GM21515 (cell line): ENCODE results near the gene PBX2.
"Not testable (repeated sequence)": the region's sequence is repeated elsewhere in the genome, so short reads cannot be mapped to it uniquely, and the experiment has no call there.

ENCODE experiments used
- ATAC-seq: cut with Tn5 transposase; IDR thresholded peaks from one replicate; pipeline ENCODE4 v1.9.1; 2021; ENCODE audit not compliant: unreplicated experiment

The PBX2 gene, protein sequence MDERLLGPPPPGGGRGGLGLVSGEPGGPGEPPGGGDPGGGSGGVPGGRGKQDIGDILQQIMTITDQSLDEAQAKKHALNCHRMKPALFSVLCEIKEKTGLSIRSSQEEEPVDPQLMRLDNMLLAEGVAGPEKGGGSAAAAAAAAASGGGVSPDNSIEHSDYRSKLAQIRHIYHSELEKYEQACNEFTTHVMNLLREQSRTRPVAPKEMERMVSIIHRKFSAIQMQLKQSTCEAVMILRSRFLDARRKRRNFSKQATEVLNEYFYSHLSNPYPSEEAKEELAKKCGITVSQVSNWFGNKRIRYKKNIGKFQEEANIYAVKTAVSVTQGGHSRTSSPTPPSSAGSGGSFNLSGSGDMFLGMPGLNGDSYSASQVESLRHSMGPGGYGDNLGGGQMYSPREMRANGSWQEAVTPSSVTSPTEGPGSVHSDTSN

DNA sequence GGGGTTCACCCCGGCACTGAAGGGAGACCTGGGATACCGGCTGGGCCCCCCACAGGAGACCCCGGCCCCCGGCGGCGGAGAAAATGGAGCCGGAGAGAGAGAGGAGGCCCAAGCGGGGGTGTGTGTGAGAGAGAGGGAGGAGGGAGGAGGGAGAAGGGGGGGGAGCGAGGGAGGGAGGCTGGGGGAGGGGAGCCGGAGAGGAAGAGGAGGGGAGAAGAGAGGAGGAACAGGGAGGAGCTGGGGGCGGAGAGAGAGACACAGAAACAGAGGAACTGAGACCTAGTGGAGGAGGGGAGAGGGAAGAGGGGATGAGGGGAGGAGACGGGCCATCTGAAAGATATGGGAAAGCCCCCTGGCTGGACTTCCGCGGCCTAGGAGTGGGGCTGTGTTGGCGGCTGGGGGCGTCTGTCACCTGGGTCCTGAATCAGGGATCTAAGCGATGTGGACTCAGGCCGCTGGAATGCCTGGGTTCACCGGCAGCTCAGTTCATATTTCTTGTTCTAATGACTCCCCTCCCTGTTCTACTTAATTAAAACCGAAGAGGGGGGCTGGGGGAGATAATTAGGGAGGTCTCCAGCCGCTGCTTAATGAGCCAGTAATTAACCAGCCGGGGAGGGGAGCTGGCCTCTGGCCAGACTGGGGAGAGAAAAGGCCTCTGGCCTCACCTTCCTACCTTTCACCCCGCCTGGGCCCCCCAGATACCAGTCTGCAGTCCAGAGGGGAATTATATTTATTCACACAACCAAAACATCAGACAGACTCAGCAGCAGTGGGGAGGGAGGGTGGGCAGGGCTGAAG is at the start of gene PBX2:
PBX2 (minus strand) TSS at position 149 of the 798 bp plus-strand sequence. CDS start 287 bp downstream, outside the sequence.
- ATAC-seq, result peak; percentile 43

DNA sequence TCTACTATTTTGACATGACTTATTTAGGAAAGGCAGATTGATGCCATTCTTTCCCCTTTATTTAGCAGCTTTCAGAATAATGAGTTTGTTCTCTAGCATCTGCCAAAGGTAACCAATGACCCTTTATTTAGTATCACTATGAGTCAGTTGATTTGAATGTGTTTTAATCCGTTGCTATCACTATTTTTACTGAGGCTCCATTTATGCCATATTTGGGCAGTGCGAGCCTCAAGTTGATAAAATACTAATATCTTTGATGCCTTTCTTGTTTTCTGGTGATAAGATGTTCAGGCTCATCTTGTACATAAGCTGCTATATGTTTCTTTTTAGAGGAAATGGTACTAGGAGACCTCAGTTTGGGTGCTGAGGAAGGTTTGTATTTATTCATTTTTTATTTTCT is 49.5 kb upstream of the PBX2 start:
- ATAC-seq, result no peak

DNA sequence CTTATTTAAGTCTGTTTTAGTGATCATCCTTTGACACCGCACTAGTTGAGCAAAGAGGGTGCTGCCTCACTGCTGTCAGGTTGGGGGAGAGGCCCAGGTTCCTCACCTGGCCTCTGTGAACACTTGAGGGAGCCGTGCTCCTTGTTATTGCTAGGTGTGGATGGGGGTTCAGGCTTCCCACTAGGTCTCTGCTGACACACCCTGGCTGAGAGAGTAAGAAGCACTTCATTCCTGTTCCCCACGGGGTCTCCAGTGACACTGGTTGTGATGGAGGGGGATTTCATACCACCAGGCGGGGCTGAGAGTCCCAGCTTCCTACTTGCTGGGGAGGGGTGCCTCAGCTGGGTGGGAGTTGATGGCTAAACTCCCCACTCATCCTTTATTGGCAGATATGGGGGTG is 44.9 kb upstream of the PBX2 start:
- no peak for ATAC-seq

DNA sequence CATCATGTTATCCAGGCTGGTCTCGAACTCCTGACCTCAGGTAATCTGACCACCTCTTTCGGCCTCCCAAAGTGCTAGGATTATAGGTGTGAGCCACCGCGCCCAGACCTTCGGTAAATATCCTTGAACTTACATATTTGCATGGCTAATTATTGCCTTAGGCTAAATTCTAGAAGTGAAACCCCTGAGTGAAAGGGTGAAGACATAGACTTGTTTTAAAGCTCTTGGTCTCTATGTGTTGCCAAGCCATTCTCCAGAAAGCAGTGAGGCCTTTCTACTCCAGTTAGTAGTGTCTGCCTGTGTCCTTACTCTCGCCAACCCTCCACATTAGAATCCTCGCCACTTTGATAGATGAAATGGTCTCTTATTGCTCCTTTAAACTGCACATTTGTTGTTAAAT is 36.4 kb upstream of the PBX2 start:
- no peak for ATAC-seq

DNA sequence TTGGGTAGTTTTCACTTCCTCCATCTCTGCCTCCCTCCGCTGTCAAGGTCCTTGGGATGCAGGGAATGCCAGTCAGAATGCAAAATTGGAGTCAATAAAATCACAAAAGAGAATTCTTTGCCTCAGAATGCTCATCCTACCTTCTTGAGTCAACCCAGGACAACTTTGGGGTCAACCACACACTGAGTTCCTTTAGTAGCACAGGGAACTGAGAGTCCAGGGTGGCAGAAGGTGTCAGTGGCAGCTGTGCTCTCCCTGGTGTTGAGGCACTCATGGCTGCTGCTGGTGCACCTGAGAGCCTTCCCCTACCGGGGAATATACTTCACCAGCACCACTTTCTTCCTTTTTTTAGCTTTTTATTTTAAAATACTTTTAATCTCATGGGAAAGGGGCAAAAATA is 34.7 kb upstream of the PBX2 start:
- no peak for ATAC-seq

DNA sequence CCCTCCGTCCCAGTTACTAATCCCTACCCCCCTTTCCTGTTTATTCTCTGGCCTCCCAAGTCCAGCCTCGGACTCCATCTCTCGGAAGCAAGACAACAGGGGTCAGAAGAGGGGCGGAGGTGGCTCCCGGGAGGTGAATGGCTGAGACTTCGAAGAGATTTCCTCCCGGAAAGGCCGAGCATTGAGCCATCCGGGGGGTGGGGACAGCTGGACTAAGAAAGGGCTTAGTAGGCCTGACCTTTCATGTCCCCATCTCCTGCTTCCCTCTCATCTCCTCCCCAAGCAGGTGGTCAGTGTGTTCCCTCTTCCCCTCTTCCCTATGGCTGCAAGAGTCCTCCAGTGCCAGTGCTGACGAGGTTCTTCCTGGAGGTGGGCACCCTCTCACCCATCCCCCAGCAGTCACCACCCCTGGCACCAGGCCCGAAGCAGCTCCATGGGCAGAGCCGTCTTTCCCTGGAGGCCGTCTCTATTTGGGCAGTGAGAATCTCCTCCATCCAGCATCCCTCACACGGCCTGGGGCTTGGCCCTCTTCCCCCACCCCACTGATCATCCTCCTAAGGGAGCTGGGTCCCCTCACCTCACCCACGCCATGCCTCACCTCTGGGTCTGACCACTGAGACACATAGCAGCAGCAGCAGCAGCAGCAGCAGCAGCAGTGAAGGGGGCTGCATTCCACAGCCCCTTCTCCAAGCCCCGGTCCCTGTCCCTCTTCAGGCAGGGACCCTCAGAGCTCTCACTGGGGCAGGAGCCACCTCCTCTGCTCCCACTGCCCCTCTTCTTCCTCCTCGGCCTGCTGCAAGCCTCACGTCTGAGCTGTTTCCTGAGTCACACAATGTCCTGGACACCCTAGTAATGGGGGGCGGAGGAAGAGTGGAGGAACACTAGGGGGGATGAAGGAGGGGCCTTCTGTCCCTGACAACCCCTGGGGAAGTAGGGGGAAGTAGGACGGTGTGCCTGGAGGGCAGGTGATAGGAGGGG is 33.5 kb upstream of the PBX2 start, which contains the start of gene NOTCH4:
NOTCH4 (minus strand) TSS at position 810 of the 978 bp plus-strand sequence; CDS start at position 671, 139 bp downstream.
- ATAC-seq, result no peak

DNA sequence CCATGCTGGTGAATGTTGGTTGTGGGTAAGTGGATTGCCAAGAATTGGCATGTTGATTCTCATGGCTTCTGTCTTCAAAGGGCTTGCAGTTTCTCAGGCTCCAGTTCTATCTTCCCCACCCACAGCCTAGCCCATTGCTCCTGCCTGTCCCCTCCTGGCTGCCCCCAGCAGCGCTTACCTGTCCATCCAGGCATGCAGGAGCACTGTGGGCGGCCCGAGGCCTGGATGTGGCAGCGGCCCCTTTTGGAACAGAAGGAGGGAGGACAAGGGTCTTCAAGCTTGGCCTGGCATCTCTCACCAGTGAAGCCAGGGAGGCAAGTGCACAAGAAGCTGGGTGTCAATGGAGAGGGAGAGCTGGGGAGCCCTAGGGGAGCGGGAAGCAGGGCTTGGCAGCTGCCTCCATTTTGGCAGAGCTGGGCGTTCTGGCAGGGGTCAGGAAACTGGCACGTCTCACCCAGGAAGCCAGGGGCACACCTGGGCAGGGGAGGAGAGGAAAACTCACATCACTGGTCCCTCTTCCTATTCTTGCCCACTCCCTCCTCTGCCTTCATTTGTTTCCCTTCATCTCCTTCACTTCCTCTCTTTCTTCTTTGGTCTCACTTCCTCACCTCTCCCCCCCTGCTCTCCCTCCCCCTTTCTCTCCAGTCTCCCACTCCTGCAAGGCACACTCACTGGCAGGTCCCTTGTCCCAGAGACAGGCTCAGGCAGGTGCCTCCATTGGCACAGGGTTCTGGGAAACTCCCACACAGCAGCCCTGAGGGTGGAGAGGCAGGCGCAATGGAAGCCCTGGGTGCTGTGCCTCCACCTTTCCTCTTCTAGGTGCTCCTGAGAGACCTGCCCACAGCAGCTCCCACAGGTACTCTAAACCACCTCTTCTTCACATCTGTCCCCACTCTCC is 32.6 kb upstream of the PBX2 start:
- no peak for ATAC-seq

DNA sequence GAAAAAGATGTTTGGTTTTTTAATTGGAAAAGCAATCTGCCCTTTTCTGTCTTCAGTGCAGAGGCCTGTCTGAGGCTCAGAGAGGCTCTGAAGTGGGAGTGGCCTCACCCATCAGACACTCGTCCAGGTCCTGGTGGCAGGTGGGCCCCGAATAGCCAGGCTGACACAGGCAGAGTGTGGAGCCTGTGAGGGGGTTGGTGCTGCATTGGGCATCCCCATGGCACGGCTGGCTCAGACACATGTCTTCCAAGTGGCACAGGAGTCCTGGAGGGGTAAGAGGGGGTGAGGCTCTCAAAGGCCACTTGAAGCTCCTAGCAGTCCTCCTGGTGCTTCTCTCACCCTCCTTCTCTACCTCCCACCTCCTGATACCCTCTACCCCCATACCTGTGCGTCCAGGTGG is 30.0 kb upstream of the PBX2 start:
- ATAC-seq, result no peak

DNA sequence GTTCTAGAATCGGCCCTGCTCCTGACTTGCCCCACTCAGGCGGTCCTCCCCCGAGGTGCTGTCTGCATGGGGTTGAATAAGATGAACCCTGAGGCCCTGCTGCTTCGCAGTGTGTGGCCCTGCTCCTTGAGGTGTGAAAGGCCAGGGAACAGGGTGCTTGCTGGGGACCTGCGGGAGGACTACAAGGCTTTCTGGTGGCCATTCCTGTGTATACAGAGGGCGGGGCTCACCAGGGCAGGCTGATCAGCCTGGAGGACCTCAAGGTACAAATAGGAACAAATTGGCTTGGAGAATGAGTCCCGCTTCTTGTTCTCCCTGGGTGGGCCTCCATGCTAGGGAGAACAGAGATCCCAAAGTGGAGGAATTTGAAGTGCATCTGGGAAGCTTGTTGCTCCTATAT is 28.2 kb upstream of the PBX2 start:
- ATAC-seq, result no peak

DNA sequence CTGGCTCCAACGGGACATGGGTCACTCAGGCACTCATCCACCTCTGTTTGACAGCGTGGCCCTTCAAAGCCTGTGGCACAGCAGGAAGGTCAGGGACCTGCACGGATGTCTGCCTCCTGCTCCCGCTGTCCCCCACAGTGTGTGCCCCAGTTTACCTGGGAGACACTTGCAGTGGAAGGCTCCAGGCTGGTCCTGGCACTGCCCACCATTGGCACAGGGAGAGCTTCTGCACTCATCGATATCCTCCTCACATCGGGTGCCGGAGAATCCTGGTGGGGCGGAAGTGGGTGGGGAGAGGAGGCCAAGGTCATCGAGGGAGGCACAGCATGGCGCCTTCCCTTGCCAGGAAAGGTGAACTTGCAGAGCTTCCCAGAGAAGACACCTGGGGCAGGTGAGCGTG is 27.0 kb upstream of the PBX2 start:
- ATAC-seq, result no peak

DNA sequence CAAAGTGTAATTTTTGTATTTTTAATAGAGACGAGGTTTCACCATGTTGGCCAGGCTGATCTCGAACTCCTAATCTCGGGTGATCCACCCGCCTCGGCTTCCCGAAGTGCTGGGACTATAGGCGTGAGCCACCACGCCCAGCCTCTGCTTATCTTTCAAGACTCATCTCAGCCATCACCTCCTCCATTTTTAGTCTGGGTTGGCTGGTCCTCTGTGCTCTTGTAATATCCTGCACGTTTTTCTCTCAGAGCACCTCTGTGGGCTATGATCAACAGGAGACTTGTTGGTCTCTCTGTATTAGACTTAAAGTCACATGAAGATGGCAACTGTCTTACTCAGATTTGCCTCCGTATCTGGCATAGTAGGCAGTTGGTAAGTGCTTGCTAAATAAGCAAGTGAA is 26.3 kb upstream of the PBX2 start:
- ATAC-seq, result no peak

DNA sequence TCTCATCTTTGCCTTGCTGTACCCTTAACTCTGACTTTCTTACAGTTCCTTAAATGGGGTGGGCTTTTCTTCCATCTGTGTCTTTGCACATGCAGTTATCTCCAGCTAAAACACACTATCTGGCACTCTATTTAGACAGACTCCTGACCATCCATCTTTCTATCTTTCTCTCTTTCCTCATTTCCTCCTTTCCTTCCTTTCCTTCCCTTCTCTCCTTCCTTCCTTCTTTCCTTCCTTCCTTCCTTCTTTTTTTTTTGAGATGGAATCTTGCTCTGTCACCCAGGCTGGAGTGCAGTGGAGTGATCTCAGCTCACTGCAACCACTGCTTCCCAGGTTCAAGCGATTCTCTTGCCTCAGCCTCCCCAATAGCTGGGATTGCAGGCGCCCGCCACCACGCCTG is 25.6 kb upstream of the PBX2 start:
- ATAC-seq, result no peak

DNA sequence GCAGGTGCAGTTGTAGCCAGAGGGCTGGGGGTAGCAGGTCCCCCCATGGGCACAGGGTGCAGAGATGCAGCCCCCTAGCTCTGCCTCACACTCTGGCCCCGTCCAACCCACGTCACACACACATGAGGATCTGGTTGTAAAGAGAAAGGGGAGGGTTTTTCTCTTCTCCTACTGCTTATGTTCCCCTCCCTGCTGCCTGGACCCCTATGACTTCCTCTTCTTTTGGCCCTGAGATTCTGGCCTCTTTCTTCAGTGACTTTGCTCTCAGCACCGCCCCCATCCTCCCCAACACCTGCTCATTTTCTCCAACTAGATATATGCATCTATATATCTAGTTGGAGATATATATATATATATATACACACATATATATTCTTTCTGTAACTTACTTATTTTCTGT is 24.1 kb upstream of the PBX2 start:
- no peak for ATAC-seq

DNA sequence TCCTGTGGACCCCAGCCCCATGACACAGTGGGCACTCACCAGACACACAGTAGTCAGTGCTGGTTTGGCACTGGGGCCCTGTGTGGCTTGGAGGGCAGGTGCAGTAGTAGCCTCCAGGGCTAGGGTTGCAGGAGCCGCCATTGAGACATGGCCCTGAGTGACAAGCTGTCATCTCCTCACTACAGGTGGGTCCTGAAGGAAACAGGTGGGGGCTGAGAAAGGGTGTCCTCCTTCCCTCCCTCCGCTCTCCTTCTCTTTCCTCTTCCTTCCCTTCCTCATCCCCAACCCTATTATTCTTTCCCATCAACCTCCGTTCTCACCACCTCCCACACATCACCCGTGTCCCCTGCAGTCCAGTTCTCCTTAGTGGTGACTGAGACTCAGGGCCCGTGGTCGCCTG is 23.6 kb upstream of the PBX2 start:
- ATAC-seq, result no peak

DNA sequence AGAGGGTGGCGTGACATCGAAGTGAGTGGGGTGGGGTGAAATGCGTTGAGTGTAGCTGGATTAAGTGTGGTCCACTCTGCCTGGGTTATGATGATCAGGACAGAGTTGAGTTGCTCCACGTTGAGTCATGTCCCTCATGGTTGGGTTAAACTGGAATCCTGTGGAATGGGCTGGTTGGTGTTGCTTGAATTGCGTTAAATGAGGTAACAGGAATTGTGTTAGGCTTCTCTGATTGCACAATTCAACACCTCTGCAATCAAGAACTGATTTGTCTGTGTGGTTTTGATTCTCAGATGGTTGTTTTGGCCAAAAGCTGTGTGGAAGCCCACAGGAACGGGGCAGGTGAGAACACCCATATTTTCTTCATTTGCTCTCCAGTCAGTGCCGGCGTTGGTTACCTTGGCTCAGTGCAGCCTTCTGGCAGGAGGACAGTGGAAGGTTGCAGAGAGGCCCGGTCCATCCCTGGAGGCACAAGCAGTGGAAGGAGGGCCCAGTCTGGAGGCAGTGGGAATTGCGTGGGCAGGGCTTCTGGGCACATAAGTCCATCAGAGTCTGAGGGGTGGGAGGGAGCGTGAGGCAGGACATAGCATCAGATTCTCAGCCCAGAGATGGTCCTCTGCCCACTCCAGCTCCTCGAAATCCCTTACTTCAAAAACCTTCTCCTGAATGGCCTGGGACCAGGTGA is 22.2 kb upstream of the PBX2 start:
- ATAC-seq, result no peak

DNA sequence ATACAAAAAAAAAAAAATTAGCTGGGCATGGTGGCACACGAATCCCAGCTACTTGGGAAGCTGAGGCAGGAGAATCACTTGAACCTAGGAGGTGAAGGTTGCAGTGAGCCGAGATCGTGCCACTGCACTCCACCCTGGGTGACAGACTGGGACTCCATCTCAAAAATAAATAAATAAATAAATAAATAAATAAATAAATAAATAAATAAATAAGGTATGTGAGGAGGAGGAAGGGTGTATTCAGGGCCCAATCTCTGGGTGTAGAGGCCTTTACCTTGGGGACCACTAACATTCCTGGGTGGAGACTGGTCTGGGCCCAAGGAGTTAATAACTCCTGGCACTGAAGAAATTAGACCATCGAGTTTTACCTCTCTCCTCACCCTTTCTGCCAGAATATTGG is 21.4 kb upstream of the PBX2 start:
- ATAC-seq, result not testable (repeated sequence)

DNA sequence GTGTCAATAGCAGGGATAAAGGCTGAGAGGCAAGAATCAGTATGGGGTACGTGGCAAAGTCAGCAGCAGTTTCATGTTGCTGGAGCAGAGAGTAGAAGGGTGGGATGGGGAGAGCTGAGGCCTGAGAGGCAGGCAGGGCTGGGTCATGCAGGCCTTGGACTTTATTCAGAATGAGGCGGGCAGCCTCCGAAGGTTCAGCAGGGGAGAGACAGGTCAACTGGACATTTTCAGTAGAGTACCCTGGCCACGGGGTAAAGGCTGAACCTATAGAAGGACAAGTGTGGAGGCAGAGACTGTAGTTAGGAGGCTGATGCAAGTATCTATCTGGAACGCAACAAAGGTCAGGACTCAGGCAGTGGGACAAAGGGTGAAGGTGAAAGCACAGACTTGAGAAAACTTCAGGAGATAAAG is 20.2 kb upstream of the PBX2 start:
- ATAC-seq, result no peak

DNA sequence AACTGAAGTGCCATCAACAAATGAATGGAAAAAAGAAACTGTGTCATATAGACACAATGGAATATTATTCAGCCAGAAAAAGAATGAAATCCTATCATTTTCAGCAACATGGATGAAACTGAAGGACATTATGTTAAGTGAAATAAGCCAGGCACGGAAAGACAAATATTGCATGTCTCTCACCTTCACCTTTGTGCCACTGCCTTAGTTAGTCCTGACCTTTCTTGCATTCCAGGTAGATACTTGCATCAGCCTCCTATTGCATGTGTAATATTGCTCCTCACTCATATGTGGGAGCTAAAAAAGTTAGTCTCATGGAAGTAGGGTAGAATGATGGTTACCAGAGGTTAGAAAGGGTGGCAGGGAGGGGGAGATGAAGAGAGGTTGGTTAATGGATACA is 19.0 kb upstream of the PBX2 start:
- ATAC-seq, result no peak

DNA sequence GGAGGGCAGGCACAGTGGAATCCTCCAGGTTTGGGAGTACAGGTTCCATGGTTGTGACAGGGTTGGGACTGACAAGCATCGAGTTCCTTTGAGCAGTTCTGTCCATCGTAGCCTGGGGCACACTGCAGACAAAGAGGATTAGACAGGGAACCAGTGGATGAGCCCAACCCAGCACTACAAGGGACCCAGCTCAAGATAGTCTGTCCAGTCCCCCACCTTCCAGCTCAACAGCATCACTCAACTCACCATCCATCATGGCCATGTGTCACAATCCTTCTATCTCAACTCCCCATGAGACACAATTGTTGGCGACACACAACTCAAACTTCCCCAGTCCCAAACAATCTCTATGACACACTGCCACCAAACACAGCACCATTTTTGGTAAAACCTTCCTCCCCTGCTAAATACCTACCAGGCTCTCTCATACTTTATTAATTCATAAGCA is 14.3 kb upstream of the PBX2 start:
- no peak for ATAC-seq
